Body of pancreas (tissue), 4 donors: ENCODE data around the gene AFF3.

ENCODE experiments used
- CTCF ChIP-seq, 7 experiments: fragments of 450-650 bp in 4 of 7; fragments of 200-600 bp in 3 of 7; sonication (generic) in 3 of 7; IDR thresholded peaks; one replicate each; pipeline ENCODE4 v1.5.1; 2016 to 2019; ENCODE audit warnings: antibody characterized with exemption in 7 of 7
- POLR2A ChIP-seq, 3 donors: fragments of 450-650 bp; IDR thresholded peaks; one replicate each; pipeline ENCODE4 v1.6.1; 2016; ENCODE audit warnings: antibody characterized with exemption in 3 of 3, mild to moderate bottlenecking in 2 of 3

GRCh38 chr2:99960291-99960690, 182.1 kb downstream of the AFF3 start:
- no peak for TF ChIP-seq CTCF (IDR thresholded peaks at IDR 0.05)
- no peak for TF ChIP-seq POLR2A (IDR thresholded peaks at IDR 0.05)
